ENCODE data around the gene SCN5A. TPM values are rescaled to one million over a fixed set of nuclear protein-coding genes. Genes with fewer than 3 reads are reported as not detected.

The SCN5A gene
- total RNA-seq, 2 donors from 2014 or later = 4.5 to 5.6 TPM

DNA sequence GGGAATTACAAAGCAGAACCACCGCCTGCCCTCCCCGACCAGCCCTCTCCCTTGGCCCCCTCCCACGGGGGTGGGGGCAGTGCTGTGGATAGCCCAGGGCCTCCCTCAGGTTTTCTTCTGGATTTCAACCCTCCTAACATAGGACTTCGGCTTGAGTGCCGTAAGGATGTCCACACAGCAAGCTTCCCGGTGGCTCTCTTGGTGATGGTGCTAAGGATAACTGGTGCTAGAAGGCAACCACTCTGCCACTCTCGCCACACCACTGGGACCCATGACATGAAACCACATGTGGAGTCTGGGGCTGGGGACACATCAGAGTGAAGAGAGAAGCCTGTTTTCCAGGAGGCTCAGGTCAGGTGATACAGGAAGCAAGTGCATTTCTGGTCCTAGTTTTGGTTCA lies 35.4 kb downstream of the SCN5A start:
- no peak overlapping the region for H3K27ac ChIP-seq (ENCODE audit: low read depth, low read length)
- Mint-ChIP-seq H3K27ac (no peak overlapping the region), H3K27me3 (ENCODE audit: insufficient read depth) (peaks cover 9% of the 10 kb centered on the region), H3K4me3 (no peak overlapping the region), H3K9me3 (no peaks in the 10 kb centered on the region), H3K4me1 (no peaks in the 10 kb centered on the region), H3K36me3 (ENCODE audit: low read depth) (no peaks in the 10 kb centered on the region)
- H3K9ac ChIP-seq (ENCODE audit: extremely low read depth, low read length, poor library complexity, severe bottlenecking) = no peak overlapping the region
- no peaks in the 10 kb centered on the region for H3K4me1 ChIP-seq (ENCODE audit: control insufficient read depth, insufficient read depth, low read length)
- TF ChIP-seq, protein P1, sequence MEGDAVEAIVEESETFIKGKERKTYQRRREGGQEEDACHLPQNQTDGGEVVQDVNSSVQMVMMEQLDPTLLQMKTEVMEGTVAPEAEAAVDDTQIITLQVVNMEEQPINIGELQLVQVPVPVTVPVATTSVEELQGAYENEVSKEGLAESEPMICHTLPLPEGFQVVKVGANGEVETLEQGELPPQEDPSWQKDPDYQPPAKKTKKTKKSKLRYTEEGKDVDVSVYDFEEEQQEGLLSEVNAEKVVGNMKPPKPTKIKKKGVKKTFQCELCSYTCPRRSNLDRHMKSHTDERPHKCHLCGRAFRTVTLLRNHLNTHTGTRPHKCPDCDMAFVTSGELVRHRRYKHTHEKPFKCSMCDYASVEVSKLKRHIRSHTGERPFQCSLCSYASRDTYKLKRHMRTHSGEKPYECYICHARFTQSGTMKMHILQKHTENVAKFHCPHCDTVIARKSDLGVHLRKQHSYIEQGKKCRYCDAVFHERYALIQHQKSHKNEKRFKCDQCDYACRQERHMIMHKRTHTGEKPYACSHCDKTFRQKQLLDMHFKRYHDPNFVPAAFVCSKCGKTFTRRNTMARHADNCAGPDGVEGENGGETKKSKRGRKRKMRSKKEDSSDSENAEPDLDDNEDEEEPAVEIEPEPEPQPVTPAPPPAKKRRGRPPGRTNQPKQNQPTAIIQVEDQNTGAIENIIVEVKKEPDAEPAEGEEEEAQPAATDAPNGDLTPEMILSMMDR (conservative IDR thresholded peaks at IDR 0.05) = no peak
- no peak for DNase-seq
- H3K36me3 ChIP-seq (ENCODE audit: control insufficient read depth, insufficient read depth, low read length) = no peaks in the 10 kb centered on the region
- H3K4me3 ChIP-seq (ENCODE audit: low read length) = no peak overlapping the region
- no peaks in the 10 kb centered on the region for H3K27me3 ChIP-seq (ENCODE audit: control insufficient read depth, insufficient read depth, low read length, poor library complexity, severe bottlenecking)
- no peaks in the 10 kb centered on the region for H3K9me3 ChIP-seq (ENCODE audit: control insufficient read depth, low read length)
- 75 to 90% methylated on average over 2 to 7 of the region's 7 CpGs for WGBS, 2 experiments (ENCODE audit: insufficient coverage in 1 of 2, insufficient read length in 1 of 2)

DNA sequence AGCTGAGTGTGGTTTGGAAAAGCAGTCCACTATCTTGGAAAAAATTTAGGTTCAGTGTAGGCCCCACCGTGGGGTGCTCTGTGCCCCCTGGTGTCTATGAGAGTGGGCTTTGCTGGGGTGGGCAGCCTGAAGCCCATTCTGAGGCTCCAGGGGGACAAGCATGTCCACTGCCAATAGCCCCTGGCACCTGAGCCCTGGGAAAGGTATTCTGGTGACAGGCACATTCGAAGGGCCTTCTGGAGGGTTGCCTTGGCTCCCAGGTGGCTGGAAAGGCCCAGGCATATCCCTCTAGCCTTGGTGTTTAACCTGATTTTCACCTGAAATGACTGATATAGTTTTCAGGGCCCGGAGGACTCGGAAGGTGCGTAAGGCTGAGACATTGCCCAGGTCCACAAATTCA lies 36.1 kb downstream of the SCN5A start:
- no peak overlapping the region for H3K27ac ChIP-seq (ENCODE audit: low read depth, low read length)
- Mint-ChIP-seq H3K4me3 (no peak overlapping the region), H3K9me3 (no peaks in the 10 kb centered on the region), H3K27me3 (ENCODE audit: insufficient read depth) (peaks cover 9% of the 10 kb centered on the region), H3K36me3 (ENCODE audit: low read depth) (no peaks in the 10 kb centered on the region), H3K4me1 (no peaks in the 10 kb centered on the region), H3K27ac (no peak overlapping the region)
- H3K4me1 ChIP-seq (ENCODE audit: control insufficient read depth, insufficient read depth, low read length) = no peaks in the 10 kb centered on the region
- TF ChIP-seq, protein P1 (conservative IDR thresholded peaks at IDR 0.05) = no peak
- H3K9me3 ChIP-seq (ENCODE audit: control insufficient read depth, low read length) = no peaks in the 10 kb centered on the region
- DNase-seq = no peak
- 91 to 92% methylated on average over 3 to 5 of the region's 5 CpGs for WGBS, 2 experiments (ENCODE audit: insufficient coverage in 1 of 2, insufficient read length in 1 of 2)
- no peak overlapping the region for H3K4me3 ChIP-seq (ENCODE audit: low read length)
- no peaks in the 10 kb centered on the region for H3K27me3 ChIP-seq (ENCODE audit: control insufficient read depth, insufficient read depth, low read length, poor library complexity, severe bottlenecking)
- H3K36me3 ChIP-seq (ENCODE audit: control insufficient read depth, insufficient read depth, low read length) = no peaks in the 10 kb centered on the region
- no peak overlapping the region for H3K9ac ChIP-seq (ENCODE audit: extremely low read depth, low read length, poor library complexity, severe bottlenecking)

DNA sequence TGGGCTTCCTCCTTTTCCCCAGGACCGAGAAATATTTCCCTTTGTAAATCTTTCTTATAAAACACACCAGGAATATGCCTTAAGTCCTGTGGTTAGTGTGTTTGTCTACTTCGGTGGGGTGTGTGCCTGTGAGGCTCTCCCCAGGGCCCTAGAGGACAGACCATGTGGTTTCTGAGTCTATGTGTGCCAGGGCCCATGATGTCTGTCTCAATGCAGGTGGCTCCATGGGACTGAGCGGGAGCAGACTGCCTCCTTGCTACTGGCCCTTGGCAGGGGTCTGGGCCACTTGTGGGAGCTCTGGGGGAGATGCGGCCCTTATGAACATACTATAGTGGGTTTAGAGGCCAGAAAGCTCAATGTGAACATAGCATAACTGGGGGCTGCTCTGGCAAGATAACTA lies 37.6 kb downstream of the SCN5A start:
- TF ChIP-seq, protein P1 (conservative IDR thresholded peaks at IDR 0.05) = no peak
- no peak overlapping the region for H3K27ac ChIP-seq (ENCODE audit: low read depth, low read length)
- H3K36me3 Mint-ChIP-seq (ENCODE audit: low read depth) = no peaks in the 10 kb centered on the region
- H3K36me3 ChIP-seq (ENCODE audit: control insufficient read depth, insufficient read depth, low read length) = no peaks in the 10 kb centered on the region
- H3K4me3 Mint-ChIP-seq = no peak overlapping the region
- DNase-seq = no peak
- H3K27ac Mint-ChIP-seq = no peak overlapping the region
- H3K4me1 Mint-ChIP-seq = peaks cover 7% of the 10 kb centered on the region
- peaks cover 4% of the 10 kb centered on the region for H3K27me3 Mint-ChIP-seq (ENCODE audit: insufficient read depth)
- no peaks in the 10 kb centered on the region for H3K4me1 ChIP-seq (ENCODE audit: control insufficient read depth, insufficient read depth, low read length)
- H3K27me3 ChIP-seq (ENCODE audit: control insufficient read depth, insufficient read depth, low read length, poor library complexity, severe bottlenecking) = no peaks in the 10 kb centered on the region
- no peak overlapping the region for H3K4me3 ChIP-seq (ENCODE audit: low read length)
- 91 to 100% methylated on average over 3 of the region's 4 CpGs for WGBS, 2 experiments (ENCODE audit: insufficient coverage in 1 of 2, insufficient read length in 1 of 2)
- H3K9me3 Mint-ChIP-seq = no peaks in the 10 kb centered on the region
- H3K9me3 ChIP-seq (ENCODE audit: control insufficient read depth, low read length) = no peaks in the 10 kb centered on the region
- no peak overlapping the region for H3K9ac ChIP-seq (ENCODE audit: extremely low read depth, low read length, poor library complexity, severe bottlenecking)

All from endodermal cell (in vitro differentiated cells).